Gastrocnemius medialis (tissue), 4 donors: Measurements from ENCODE around the gene GRAMD2A.

Experiments used
- CTCF ChIP-seq, 5 experiments: fragments of 450-650 bp in 3 of 5; fragments of 200-600 bp in 2 of 5; sonication (generic) in 2 of 5; IDR thresholded peaks in 4 of 5; conservative IDR thresholded peaks in 1 of 5; 1 replicate in 4 of 5; 2 replicates in 1 of 5; pipeline ENCODE4 v1.5.1; 2016 to 2019; ENCODE audit warnings: antibody characterized with exemption in 5 of 5, mild to moderate bottlenecking in 3 of 5, moderate library complexity in 3 of 5
- POLR2A ChIP-seq, 2 donors: fragments of 450-650 bp; IDR thresholded peaks; one replicate each; pipeline ENCODE4 v1.6.1; 2017; ENCODE audit warnings: antibody characterized with exemption in 2 of 2, mild to moderate bottlenecking in 2 of 2, moderate library complexity in 2 of 2

GRCh38 chr15:72199721-72200212 is 2.2 kb upstream of the GRAMD2A start:
- TF ChIP-seq CTCF (IDR thresholded peaks at IDR 0.05 in 4 of 5, conservative IDR thresholded peaks at IDR 0.05 in 1 of 5) (peak; percentile 92 to 95 (median 94)), POLR2A (IDR thresholded peaks at IDR 0.05) (no peak)
